HG03521 (cell line): ENCODE measurements around the gene ABCC11.
A peak's percentile ranks its signal among the peaks of the same experiment; 100 is the strongest.
"Not testable (repeated sequence)": the region's sequence is repeated elsewhere in the genome, so short reads cannot be mapped to it uniquely, and the experiment has no call there.

ENCODE experiments used
- ATAC-seq: cut with Tn5 transposase; IDR thresholded peaks from one replicate; pipeline ENCODE4 v1.9.1; 2021; ENCODE audit warnings: mild to moderate bottlenecking, moderate library complexity; ENCODE audit not compliant: unreplicated experiment

ABCC11 gene

DNA sequence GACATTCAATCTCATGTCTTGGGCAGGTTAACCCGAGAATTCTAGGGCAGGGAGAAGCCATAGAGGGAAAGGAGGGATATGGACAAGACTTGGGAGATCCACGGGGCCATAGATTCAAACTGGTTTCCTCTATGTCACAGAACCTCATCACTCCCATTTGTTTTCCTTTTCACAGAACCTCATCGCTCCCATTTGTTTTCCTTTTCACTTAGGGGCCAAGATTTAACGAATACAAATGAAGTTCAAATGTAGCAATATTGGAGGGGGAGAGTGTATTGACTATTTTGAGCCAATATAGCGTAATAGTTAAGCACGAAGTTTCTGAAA lies 42.6 kb downstream of the ABCC11 start:
- ATAC-seq = no peak

- ATAC-seq = no peak
Observed at GRCh38 chr16:48203974-48204824, 43.1 kb downstream of the ABCC11 start.

GRCh38 chr16:48201515-48202201 lies 45.7 kb downstream of the ABCC11 start:
- no peak for ATAC-seq

- ATAC-seq = no peak
Observed at GRCh38 chr16:48197294-48197693, 50.0 kb downstream of the ABCC11 start.

DNA sequence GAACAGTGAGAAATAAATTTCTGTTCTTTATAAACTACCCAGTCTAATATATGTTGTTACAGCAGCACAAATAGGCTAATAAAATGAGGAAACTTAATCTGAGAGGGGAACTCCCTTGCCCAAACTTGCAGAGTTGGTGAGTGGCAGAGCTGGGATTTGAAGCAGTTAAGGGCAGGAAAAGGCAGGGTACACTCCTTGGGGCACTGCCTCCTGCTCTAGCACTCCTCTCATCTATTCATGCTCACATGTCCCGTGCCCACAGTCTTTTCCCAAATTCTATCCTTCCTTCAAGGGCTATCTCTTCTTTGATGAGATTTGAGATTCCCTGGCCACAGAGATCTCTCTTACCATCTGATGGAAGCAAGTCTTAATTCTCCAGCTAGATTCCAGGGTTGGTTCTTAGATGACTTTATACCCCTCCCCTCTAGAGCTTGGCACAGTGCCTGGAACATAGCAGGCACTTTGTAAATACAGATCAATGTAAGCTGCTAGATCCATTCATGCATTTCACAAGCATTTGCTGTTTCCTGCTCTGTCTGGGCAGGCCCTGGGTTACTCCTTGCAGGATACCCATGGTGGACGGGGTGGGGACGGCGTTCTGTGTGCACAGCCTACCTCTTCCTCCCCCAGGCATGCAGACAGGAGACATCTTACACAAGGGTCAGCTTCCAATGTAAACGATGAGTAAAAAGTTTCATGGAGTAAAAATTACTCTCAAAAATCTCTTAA lies 52.3 kb downstream of the ABCC11 start:
- no peak for ATAC-seq

DNA sequence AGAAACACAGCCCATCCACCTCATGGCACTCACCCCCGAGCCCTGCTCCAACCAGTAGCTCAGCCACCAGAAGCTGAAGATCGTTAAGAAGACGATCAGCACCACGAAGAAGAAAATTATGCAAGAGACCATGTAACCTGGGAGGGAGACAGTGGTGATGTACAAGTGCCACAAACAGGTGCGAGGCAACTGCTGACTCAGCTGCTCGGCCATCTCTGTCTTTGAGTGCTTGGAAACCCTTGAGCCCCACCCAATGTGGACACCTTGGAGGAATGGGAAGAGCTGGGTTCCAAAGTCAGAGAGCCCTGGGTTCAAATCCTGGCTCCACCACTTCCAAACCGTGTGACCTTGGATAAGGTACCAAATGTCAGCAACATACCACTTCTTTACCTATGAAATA lies 53.5 kb downstream of the ABCC11 start:
- ATAC-seq = no peak

DNA sequence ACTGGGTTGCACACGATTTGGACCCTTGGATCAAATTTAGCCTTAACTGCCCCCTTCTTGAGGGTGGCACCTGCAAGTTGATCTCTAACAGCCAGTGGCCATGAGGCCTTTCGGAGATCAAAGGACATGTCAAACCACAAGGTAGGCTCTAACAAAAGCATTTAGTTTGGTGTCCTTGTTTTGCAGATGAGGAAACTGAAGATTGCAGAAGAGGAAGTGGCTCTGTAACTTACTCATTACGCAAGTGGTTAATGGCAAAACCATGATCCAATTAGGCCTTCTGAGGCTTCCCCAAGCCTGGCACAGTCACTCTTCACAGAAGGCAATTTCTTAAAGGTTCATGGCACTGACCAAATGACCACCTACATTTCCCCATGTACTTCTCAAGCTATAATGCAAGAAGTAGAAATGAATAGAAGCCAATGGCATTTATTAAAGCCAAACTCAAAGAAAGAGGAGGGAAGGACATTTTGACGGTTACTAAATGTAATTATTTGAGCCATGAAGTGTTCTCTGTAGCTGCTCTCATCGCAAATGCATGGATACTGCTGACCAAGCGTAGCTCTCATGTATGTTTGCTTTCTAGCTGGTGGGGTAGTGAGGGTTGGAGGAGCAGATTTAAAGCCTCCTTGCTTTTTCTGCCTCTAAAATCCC lies 58.8 kb downstream of the ABCC11 start:
- peak; percentile 76 for ATAC-seq

DNA sequence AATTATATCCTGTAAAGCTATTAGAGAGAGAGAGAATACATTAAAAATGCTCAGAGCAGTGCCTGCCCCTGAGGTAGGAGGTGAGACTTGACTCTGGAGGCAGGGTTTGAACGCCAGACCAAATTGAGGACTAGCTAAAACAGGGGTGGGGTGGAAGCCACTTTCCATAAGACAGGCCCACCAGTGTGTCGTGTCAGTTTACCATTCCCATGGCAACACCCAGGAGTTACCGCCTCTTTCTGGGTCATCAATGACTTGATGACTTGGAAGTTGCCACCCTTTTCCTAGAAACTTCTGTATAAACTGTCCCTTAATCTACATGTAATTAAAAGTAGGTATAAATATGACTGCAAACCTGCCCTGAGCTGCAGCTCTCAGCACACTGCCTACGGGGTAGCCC lies 59.6 kb downstream of the ABCC11 start:
- no peak for ATAC-seq

DNA sequence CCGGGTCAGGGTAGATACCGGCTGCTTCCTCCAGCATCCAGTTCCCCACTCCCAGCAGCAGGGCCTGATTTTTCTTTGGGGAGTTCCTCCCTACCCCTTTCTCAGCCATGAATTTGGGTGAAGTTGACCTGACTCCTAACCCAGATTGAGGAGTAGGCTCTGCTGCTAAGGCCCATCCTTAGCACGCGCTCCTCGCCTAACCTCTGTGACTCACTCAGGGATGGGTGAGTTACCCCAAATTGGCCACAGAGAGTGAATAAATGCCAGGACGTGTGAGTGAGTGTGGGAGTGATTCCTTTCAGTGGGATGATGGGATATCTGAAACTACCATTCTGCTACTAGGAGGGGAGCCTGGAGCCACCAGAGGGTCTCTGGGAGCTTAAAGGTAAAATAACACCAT lies 62.7 kb downstream of the ABCC11 start:
- no peak for ATAC-seq

- no peak for ATAC-seq
Observed at GRCh38 chr16:48182979-48183537, 64.3 kb downstream of the ABCC11 start.

GRCh38 chr16:48181746-48182520 lies 65.4 kb downstream of the ABCC11 start:
- ATAC-seq = not testable (repeated sequence)

DNA sequence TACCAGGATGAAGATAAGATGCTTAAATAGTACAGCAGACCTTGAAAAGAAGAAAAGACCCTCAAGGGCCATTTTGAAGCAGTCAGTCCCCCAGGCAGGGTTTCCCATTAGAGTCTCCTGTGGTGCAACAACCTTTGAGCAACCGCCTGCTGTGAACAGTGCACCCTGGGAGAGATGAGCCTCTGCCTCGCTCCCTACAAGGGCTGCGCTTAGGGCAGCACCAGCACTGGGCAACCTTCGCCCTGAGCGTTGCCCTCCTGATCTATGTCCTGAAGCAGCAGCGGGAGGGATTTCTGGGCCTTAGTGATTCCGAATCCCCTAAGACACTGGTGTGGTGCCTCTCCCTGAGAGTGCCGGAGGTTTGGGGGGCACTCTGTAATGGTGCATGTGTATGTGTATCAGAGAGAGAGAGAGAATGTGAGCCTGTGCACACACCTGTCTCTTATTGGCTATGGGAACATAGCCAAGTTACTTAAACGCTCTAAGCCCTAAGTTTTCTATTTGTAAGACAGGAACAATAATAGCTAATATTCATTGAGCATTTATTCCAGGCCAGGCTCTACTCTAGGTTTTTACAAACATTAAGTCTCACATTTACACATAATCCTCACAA lies 66.4 kb downstream of the ABCC11 start:
- no peak for ATAC-seq

DNA sequence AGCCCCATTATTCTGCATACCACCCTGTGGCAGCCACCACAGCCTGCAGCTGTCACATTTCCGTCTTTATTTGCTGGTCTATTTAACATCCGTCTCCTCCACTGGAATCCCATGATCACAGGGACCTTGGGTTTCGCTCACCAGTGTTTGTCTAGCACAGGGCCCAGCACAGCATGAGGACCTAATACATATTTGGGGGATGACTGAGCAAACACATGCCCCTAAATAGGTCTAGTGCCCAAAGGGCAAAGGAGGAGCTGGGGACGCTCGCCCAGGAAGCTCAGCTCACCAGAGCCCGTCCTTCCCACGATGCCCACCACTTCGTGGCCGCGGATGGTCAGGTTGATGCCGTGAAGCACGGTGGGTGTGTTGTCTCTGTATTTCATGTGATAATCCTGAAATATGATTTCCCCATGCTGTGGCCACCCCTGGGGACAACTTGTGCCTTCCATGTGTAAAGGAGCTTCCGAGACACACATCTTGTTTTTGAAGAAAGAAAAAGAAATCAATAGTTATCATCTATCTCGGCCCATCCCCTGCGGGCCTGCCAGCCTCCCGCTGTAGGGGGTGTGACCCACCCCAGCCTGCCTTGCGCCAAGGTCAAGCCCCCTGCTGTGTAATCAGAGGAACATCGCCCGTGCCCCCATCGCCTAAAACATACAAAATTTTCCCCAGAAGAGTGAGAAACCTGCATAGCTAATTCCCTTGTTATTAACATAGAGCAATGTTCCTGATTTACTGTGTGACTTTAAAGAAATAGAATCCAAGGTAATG lies 70.5 kb downstream of the ABCC11 start:
- no peak for ATAC-seq

GRCh38 chr16:48173889-48174288 lies 73.5 kb downstream of the ABCC11 start:
- ATAC-seq = no peak

DNA sequence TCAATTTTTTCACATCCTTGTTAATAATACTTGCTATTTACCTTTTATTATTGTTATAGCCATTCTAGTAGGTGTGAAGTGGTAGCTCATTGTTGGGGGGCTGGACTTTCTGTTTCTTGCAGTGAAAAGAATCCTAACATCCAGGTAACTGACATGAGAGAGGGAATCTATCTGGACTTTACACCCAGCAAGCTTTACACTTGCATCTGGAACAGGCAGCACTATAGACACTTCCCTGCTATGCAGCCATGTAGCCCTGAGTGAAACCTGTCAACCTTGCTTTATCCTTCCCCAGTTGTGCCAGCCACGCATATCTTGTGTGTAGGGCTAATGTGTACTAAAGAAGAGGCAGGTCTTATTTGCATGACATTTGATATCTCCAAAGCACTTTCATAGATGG lies 74.7 kb downstream of the ABCC11 start:
- ATAC-seq = no peak

DNA sequence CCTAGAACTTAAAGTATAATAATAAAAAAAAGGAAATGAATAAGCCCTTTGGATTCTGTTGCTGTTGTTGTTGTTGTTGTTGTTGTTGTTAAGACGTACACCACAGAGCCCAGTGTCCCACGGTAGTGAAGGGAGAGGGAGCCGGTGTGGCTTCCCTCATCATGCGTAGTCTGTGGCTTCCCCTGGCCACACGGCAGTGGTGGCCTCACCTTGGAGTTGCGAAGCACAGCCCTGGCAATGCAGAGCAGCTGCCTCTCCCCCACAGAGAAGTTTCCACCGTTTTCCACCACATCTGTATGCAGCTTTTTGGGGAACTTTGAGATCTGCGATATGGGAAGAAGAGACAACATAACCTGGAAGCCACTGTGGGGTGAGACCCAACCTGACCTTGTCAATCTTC lies 77.4 kb downstream of the ABCC11 start:
- ATAC-seq = no peak

DNA sequence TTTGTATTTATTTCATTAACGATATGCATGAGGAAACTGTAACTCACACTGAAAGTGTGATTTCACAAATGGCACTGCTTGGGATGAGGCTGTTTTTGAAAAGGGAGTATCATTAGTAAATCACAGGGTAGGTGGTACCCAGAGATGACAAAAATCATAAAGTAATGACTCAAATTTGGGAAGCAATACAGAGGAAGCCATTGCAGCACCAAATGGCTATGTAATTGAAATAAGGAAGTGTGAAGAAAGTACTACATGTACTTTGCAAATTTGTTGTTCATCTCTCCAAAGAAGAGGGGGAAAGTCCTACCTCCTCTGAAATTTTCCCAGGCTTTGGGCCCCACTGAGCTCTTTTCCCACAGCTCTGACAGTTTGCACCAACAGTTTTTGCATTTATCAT lies 79.3 kb downstream of the ABCC11 start:
- ATAC-seq = no peak

DNA sequence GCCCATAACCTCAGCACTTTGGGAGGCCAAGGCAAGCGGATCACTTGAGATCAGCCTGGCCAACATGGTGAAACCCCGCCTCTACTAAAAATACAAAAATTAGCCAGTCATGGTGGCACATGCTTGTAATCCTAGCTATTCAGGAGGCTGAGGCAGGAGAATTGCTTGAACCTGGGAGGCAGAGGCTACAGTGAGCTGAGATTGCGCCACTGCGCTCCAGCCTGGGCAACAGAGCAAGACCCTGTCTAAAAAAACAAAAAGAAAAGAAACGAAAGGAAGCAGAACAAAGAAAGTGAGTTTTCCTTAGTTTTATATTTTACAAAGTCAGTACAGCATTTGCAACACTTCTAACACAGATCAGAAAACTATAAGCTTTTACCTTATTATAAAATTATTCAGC lies 80.7 kb downstream of the ABCC11 start:
- ATAC-seq = not testable (repeated sequence)

- ATAC-seq = no peak
Observed at GRCh38 chr16:48165961-48166578, 81.3 kb downstream of the ABCC11 start.
